Measurements from ENCODE around the gene SYNE1. TPM values are rescaled to one million over a fixed set of nuclear protein-coding genes. Genes with fewer than 3 reads are reported as not detected.

Gene SYNE1
- total RNA-seq, 1 experiment from 2014 or later: 23.0 TPM

DNA sequence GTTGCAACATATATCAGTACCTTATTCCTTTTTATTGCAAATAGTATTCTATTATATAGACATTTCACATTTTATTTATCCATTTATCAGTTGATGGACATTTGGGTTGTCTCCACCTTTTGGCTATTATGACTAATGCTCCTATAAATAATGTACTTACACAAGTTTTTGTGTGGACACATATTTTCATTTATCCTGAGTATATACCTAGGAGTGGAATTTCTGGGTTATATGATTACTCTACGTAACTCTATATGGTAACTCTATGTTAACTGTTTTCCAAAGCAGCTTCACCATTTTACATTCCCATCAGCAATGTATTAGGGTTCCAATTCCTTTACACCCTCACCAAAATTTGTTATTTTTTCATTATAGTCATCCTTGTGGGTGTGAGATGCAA is 424.7 kb downstream of the SYNE1 start:
- Mint-ChIP-seq H3K4me3 (ENCODE audit: unreplicated experiment) (no peak overlapping the region), H3K27me3 (ENCODE audit: insufficient read depth, unreplicated experiment) (no peaks in the 10 kb centered on the region), H3K4me1 (ENCODE audit: low read depth, unreplicated experiment) (peaks cover 6% of the 10 kb centered on the region), H3K9me3 (ENCODE audit: unreplicated experiment) (no peaks in the 10 kb centered on the region), H3K27ac (ENCODE audit: unreplicated experiment) (no peak overlapping the region), H3K36me3 (ENCODE audit: insufficient read depth, unreplicated experiment) (peaks cover 6% of the 10 kb centered on the region)
- no peak for TF ChIP-seq CTCF (IDR thresholded peaks at IDR 0.05; ENCODE audit: insufficient read depth in 1 of 2, low read depth in 1 of 2, low read length in 1 of 2, severe bottlenecking in 1 of 2, unreplicated experiment in 1 of 2)
- H3K27me3 ChIP-seq (replicated peaks; ENCODE audit: control insufficient read depth, insufficient read depth, low read length): no peaks in the 10 kb centered on the region
- intact Hi-C loops (cut with micrococcal nuclease; ENCODE audit: unreplicated experiment): no loop called here
- no peak for DNase-seq
- H3K4me3 ChIP-seq (ENCODE audit: low read depth, low read length): no peak overlapping the region
- H3K36me3 ChIP-seq (ENCODE audit: control insufficient read depth, insufficient read depth, low read length): 0 out of 2 replicates have a peak, but pooled peaks cover 1% of the 10 kb centered on the region
- ChIA-PET CTCF (no interaction called here), POLR2A (no interaction called here)
- no peaks in the 10 kb centered on the region for H3K9me3 ChIP-seq
- no TSS peak for BruUV-seq (replicated peaks)
- H3K4me1 ChIP-seq: no peaks in the 10 kb centered on the region; the same call in 1 of the 2 replicates

GRCh38 chr6:152209211-152209610 is 428.0 kb downstream of the SYNE1 start:
- no peak for TF ChIP-seq CTCF (IDR thresholded peaks at IDR 0.05; ENCODE audit: insufficient read depth in 1 of 2, low read depth in 1 of 2, low read length in 1 of 2, severe bottlenecking in 1 of 2, unreplicated experiment in 1 of 2)
- Mint-ChIP-seq H3K4me3 (ENCODE audit: unreplicated experiment) (no peak overlapping the region), H3K36me3 (ENCODE audit: insufficient read depth, unreplicated experiment) (peaks cover 17% of the 10 kb centered on the region), H3K9me3 (ENCODE audit: unreplicated experiment) (no peaks in the 10 kb centered on the region), H3K27ac (ENCODE audit: unreplicated experiment) (no peak overlapping the region), H3K27me3 (ENCODE audit: insufficient read depth, unreplicated experiment) (no peaks in the 10 kb centered on the region), H3K4me1 (ENCODE audit: low read depth, unreplicated experiment) (peaks cover 6% of the 10 kb centered on the region)
- Histone ChIP-seq H3K4me3 (ENCODE audit: low read depth, low read length) (no peak overlapping the region), H3K36me3 (ENCODE audit: control insufficient read depth, insufficient read depth, low read length) (no peaks in the 10 kb centered on the region), H3K27me3 (replicated peaks; ENCODE audit: control insufficient read depth, insufficient read depth, low read length) (no peaks in the 10 kb centered on the region), H3K4me1 (no peaks in the 10 kb centered on the region; the same call in 1 of the 2 replicates), H3K9me3 (no peaks in the 10 kb centered on the region)
- ChIA-PET CTCF (no interaction called here), POLR2A (no interaction called here)
- DNase-seq: no peak
- BruUV-seq (replicated peaks): no TSS peak
- intact Hi-C loops (cut with micrococcal nuclease; ENCODE audit: unreplicated experiment): no loop called here

- Mint-ChIP-seq H3K27ac (ENCODE audit: unreplicated experiment) (no peak overlapping the region), H3K9me3 (ENCODE audit: unreplicated experiment) (no peaks in the 10 kb centered on the region), H3K4me3 (ENCODE audit: unreplicated experiment) (no peak overlapping the region), H3K27me3 (ENCODE audit: insufficient read depth, unreplicated experiment) (no peaks in the 10 kb centered on the region), H3K4me1 (ENCODE audit: low read depth, unreplicated experiment) (peaks cover 6% of the 10 kb centered on the region), H3K36me3 (ENCODE audit: insufficient read depth, unreplicated experiment) (peaks cover 17% of the 10 kb centered on the region)
- no peaks in the 10 kb centered on the region for H3K9me3 ChIP-seq
- ChIA-PET CTCF (no interaction called here), POLR2A (no interaction called here)
- intact Hi-C loops (cut with micrococcal nuclease; ENCODE audit: unreplicated experiment): no loop called here
- H3K36me3 ChIP-seq (ENCODE audit: control insufficient read depth, insufficient read depth, low read length): no peaks in the 10 kb centered on the region
- TF ChIP-seq CTCF (IDR thresholded peaks at IDR 0.05; ENCODE audit: insufficient read depth in 1 of 2, low read depth in 1 of 2, low read length in 1 of 2, severe bottlenecking in 1 of 2, unreplicated experiment in 1 of 2): no peak
- H3K27me3 ChIP-seq (replicated peaks; ENCODE audit: control insufficient read depth, insufficient read depth, low read length): no peaks in the 10 kb centered on the region
- H3K4me1 ChIP-seq: no peaks in the 10 kb centered on the region; the same call in 1 of the 2 replicates
- BruUV-seq (replicated peaks): no TSS peak
- no peak overlapping the region for H3K4me3 ChIP-seq (ENCODE audit: low read depth, low read length)
- DNase-seq: peak in 1 of 2 experiments; percentile 10
Measured at GRCh38 chr6:152207915-152208714, 429.0 kb downstream of the SYNE1 start.

All from Caco-2 (cell line).